H4 (cell line): ENCODE data around the gene PTPN6. TPM values are rescaled to one million over a fixed set of nuclear protein-coding genes. Genes with fewer than 3 reads are reported as not detected.
A peak's percentile ranks its signal among the peaks of the same experiment; 100 is the strongest.

Experiments used
- DNase-seq: peaks from one replicate; pipeline ENCODE4 v3.0.0-alpha.2; 2015; ENCODE audit warnings: low spot score
- total RNA-seq: library from RNA; depleted of rRNA; stranded (reverse); fragments of >200 nt; shearing (Covaris generic); gene quantifications from 2 replicates; pipeline ENCODE4 v1.2.3, GENCODE V29; 2014

Gene PTPN6
- total RNA-seq, 1 experiment from 2014 or later: not detected

- DNase-seq: no peak
Measured at GRCh38 chr12:6923003-6923732, 28.0 kb upstream of the PTPN6 start.

- DNase-seq: no peak
Measured at GRCh38 chr12:6923851-6924250, 27.3 kb upstream of the PTPN6 start.

DNA sequence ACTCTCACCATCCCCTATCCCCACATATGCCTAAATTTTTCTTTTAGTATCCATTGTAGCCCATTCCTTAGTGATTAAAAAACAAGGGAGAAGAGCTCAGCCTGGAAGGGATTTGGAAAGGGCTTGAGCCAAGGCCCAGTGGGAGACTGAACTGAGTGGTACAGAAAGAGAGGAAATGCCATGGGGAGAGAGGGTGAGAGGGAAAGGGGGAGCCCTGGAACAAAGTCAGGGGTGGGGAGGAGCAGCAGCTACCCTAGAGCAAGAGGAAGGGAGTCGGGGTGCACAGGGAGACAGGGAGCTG is 26.0 kb upstream of the PTPN6 start:
- DNase-seq: no peak

DNA sequence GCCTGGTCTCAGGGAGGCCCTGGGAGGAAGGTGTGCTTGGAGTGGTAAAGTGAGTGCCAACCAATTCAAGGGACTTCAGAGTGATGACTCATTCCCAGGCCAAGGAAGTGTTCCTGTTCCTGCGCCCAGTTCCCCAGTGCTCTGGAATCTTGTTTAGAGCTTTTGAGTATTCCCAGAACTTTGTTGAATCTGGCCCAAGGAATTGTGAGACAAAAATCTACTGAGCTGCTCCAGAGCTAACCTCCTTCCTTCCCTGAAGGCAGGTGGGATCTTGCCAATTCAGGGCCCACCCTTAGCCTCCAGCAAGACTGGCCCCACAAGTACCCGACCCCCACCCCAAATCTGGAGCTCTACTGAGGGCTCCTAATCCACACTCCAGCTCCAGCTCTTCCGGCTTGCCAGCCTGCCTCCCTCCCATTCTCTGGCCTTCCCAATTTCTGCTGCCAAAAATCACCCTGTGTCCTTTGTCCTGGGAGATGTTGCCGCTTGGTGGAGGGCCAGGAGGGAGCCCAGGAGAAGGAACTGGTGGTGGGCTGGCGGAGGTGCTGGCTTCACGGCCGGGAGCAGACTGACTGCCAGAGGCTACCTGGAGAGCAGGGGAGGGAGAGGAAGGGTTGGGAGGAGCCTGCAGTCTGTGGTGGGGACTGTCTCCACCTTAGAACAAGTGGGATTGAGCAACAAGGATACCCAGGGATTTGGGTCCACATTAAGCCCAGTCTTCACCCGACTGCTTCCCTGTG is 25.4 kb upstream of the PTPN6 start:
- DNase-seq: peak; percentile 98

DNA sequence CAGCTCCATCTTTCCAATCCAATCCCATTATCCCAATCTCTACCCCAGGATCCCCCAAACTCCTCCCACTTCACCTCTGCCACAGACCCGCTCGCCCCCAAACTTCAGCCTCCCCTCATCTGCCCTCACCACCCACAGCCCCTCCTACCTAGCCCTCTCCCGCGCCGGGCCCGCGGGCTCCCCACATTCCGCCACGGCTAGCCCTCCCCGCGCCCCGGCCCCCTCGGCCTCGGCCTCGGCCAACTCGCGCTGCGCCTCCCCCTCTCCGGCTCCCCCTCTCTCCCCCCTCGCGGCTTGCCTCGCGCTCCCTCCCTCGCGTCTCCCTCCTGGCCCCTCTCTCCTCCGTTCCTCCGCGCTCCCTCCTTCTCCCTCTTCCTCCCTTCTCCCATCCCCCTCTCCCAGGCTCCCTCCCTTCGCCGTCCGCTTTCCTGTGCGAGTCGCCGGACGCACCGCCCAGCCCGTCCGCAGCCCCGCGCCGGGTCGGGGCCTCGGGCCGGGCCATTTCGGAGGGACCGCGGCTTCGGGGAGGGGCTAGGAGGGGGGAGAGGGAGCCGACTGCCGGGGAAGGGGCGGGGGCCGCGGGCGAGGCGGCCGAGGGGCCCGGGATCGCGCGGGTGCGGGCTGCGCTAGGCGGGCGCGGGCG is 23.7 kb upstream of the PTPN6 start, which contains the start of gene ATN1:
ATN1 (plus strand) TSS at position 581 of the 643 bp plus-strand sequence. CDS start 6,043 bp downstream, outside the sequence.
- DNase-seq: peak; percentile 86

DNA sequence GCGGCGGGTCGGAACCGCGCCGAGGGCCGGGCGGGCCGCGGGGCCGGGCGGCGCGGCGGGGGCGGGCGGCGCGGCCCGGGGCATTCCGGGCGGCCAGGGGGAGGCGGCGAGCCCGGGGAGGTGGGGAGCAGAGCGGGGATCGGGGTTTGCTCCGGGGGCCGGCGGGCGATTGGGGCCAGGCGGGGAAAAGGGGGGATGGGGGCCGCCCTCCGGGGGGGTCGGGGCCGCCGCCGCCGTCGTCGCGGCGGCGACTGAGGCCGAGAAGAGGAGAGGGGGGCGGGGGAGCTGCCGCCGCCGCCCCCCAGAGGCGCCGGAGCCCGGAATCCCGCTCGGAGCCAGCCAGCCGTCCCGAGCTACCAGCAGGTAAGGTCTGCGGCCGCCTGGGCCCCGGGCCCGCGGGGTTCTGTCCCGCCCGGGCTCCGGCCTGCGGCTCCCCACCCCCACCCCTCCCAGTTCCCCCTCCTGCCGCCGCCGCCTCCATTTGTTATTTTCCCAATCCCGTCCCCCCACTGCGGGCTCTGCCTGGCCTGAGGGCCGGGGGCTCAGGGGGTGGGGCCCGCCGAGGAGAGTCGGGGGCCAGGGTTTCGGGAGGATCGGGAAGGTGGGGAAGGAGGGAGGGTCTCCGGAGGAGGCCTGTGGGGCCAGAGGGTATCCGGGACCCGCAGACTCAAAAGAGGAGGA is 23.0 kb upstream of the PTPN6 start:
- no peak for DNase-seq

GRCh38 chr12:6928703-6929407 is 22.3 kb upstream of the PTPN6 start:
- DNase-seq: no peak

DNA sequence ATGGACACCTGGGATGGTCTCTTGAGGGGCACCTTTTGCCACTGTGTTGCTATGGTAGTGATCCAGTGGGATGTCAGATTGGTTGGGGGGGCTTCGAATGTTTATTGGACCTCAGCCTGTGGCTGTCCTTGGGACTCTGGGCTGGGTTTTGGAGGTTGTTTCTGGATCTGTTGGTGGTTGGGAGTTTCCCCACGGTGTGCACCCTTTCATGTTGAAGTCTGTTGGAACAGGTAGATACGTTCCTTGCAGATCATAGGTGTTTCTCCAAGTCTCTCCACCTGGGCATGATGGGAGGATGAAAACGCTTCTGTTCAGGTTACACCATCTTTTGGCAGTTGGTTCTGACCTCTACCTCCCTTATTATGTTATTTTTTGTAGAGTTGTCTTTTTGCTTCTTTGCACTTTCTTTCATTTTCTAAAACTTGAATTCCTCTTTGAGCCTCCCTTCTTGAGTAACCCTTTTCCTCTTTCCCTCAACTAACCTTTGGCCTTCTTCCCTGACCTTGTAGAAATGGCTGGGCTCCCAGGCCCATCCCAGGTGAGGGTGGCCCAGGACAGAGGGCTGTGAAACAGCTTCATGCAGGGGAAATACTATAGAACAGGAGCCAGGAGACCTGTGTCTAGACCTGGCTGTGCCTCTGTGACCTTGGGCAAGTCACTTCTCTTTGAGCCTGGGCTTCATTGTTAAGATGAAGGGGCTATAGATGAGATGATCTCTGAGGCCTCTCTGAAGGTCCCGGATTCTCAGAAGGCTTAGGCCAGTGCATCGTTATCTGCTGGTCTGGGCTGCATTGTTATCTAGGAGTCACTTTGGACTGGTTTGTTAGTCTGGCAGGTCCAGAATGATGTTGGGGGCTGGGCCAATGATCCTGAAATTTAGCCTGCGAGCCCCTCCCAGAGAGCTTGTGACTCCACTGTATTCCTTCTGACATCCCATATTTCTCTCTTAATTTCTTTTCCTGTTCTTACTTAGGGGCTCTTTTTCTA is 21.4 kb upstream of the PTPN6 start:
- no peak for DNase-seq

GRCh38 chr12:6932766-6933165 is 18.4 kb upstream of the PTPN6 start:
- DNase-seq: no peak

DNA sequence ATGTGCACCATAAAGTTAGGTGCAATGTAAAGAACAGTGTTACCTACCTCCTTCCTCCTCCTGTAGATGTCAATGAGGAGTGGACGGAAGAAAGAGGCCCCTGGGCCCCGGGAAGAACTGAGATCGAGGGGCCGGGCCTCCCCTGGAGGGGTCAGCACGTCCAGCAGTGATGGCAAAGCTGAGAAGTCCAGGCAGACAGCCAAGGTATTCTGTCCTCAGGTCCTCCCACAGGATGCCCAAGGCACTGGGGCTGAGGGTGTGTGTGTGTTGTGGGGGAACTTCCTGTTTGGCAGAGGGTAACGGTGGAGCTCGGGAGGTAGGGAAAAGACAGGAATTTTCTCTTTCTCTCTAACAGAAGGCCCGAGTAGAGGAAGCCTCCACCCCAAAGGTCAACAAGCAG is 17.0 kb upstream of the PTPN6 start:
- DNase-seq: no peak

DNA sequence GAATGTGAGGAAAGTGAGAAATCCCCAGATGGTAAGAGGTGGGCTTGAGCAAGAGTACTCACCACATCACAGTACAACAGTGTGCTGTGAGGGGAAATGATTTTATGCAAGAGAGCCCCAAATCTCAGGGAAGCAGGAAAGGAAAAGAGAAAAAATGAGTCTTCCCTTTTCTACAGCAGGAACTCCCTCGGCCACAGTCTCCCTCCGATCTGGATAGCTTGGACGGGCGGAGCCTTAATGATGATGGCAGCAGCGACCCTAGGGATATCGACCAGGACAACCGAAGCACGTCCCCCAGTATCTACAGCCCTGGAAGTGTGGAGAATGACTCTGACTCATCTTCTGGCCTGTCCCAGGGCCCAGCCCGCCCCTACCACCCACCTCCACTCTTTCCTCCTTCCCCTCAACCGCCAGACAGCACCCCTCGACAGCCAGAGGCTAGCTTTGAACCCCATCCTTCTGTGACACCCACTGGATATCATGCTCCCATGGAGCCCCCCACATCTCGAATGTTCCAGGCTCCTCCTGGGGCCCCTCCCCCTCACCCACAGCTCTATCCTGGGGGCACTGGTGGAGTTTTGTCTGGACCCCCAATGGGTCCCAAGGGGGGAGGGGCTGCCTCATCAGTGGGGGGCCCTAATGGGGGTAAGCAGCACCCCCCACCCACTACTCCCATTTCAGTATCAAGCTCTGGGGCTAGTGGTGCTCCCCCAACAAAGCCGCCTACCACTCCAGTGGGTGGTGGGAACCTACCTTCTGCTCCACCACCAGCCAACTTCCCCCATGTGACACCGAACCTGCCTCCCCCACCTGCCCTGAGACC is 15.6 kb upstream of the PTPN6 start:
- DNase-seq: no peak

DNA sequence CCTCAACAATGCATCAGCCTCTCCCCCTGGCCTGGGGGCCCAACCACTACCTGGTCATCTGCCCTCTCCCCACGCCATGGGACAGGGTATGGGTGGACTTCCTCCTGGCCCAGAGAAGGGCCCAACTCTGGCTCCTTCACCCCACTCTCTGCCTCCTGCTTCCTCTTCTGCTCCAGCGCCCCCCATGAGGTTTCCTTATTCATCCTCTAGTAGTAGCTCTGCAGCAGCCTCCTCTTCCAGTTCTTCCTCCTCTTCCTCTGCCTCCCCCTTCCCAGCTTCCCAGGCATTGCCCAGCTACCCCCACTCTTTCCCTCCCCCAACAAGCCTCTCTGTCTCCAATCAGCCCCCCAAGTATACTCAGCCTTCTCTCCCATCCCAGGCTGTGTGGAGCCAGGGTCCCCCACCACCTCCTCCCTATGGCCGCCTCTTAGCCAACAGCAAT is 14.9 kb upstream of the PTPN6 start:
- DNase-seq: no peak

GRCh38 chr12:6936636-6937480 is 14.3 kb upstream of the PTPN6 start:
- no peak for DNase-seq

DNA sequence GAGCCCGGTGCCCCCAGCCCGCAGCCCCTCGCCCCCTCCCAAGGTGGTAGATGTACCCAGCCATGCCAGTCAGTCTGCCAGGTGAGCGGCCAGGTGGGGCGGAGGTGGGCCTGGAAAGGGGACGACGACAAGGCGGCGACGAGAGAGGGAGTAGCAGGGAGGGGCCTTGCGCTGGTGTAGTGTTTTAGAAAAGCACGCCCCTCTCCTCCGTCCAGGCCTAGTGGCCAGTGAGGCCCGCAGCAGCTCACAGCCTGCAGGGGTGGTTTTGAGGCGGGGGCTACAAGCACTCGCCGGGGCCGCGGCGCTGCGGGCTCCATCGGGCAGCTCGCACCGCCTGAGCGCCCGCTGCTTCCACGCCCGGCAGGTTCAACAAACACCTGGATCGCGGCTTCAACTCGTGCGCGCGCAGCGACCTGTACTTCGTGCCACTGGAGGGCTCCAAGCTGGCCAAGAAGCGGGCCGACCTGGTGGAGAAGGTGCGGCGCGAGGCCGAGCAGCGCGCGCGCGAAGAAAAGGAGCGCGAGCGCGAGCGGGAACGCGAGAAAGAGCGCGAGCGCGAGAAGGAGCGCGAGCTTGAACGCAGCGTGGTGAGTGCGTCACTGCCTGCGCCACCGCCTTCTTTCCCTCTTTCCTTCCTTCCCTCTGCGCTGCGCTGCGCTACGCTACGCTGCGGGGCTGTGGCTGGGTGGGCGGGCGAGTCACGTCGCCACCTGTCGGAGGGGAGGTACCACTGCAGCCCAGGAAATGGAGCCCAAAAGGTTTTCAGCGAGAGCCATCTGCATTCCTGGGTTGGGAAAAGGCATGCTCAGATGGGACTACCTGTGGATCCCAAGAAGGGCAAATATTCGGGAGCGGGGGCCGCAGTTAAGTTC is 13.4 kb upstream of the PTPN6 start:
- peak; percentile 96 for DNase-seq

GRCh38 chr12:6938353-6939190 is 12.6 kb upstream of the PTPN6 start:
- DNase-seq: no peak

DNA sequence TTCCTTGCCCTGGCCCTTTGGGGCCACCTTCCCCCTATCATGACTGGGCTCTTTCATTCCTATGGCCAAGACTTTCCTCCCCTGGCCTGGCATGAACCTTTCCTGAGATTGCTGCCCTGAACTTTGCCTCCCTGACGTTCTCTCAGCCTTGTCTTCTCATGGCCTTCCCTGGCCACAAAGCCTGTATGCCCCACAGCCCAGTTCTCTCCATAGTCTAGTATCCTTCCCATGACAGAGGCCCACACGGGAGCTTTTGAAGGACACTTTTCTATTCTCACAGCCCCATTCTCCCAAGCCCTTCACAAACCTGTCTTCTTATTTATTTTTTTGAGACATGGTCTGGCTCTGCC is 12.0 kb upstream of the PTPN6 start:
- no peak for DNase-seq

DNA sequence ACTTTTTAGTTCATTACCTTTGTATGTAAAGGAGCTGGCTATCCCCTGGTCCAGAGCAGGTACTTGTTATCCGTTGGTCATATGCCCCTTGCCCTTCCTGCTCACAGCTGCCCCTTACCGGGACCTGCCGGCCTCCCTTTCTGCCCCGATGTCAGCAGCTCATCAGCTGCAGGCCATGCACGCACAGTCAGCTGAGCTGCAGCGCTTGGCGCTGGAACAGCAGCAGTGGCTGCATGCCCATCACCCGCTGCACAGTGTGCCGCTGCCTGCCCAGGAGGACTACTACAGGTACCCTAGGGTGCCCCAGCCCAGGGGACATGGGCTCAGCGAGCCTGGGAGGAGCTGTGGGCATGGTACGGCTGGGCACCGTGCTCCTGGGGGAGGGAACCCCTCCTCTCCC is 9.9 kb upstream of the PTPN6 start:
- DNase-seq: no peak
